GM19452 (cell line): ENCODE data around the gene EPHX1.

ENCODE experiments used
- ATAC-seq: cut with Tn5 transposase; IDR thresholded peaks from one replicate; pipeline ENCODE4 v1.9.1; 2021; ENCODE audit not compliant: unreplicated experiment

The EPHX1 gene

GRCh38 chr1:225840713-225841112, 30.8 kb downstream of the EPHX1 start:
- ATAC-seq = no peak

GRCh38 chr1:225842074-225842473, 32.1 kb downstream of the EPHX1 start:
- no peak for ATAC-seq

GRCh38 chr1:225842788-225843425, 33.0 kb downstream of the EPHX1 start:
- ATAC-seq = no peak

GRCh38 chr1:225843426-225843795, 33.5 kb downstream of the EPHX1 start:
- ATAC-seq = no peak

- ATAC-seq = no peak
Measured at GRCh38 chr1:225844236-225845061, 34.5 kb downstream of the EPHX1 start.

- ATAC-seq = no peak
Measured at GRCh38 chr1:225845097-225845496, 35.2 kb downstream of the EPHX1 start.

- no peak for ATAC-seq
Measured at GRCh38 chr1:225845571-225846259, 35.8 kb downstream of the EPHX1 start.

- no peak for ATAC-seq
Measured at GRCh38 chr1:225846331-225847310, 36.7 kb downstream of the EPHX1 start.

GRCh38 chr1:225847610-225848009, 37.7 kb downstream of the EPHX1 start:
- peak; percentile 15 for ATAC-seq

GRCh38 chr1:225848030-225848955, 38.4 kb downstream of the EPHX1 start:
- ATAC-seq = peak; percentile 56

- no peak for ATAC-seq
Measured at GRCh38 chr1:225849925-225850324, 40.0 kb downstream of the EPHX1 start.

- ATAC-seq = no peak
Measured at GRCh38 chr1:225850370-225850769, 40.4 kb downstream of the EPHX1 start.

GRCh38 chr1:225851805-225852204, 41.9 kb downstream of the EPHX1 start:
- ATAC-seq = peak; percentile 60

- ATAC-seq = no peak
Measured at GRCh38 chr1:225852413-225853124, 42.6 kb downstream of the EPHX1 start.

- ATAC-seq = no peak
Measured at GRCh38 chr1:225853441-225853840, 43.5 kb downstream of the EPHX1 start.

- no peak for ATAC-seq
Measured at GRCh38 chr1:225855503-225856300, 45.8 kb downstream of the EPHX1 start.

- no peak for ATAC-seq
Measured at GRCh38 chr1:225857256-225857655, 47.3 kb downstream of the EPHX1 start.

- ATAC-seq = no peak
Measured at GRCh38 chr1:225859151-225859550, 49.2 kb downstream of the EPHX1 start.
